ENCODE measurements around the gene KRTAP10-12.

The KRTAP10-12 gene

DNA sequence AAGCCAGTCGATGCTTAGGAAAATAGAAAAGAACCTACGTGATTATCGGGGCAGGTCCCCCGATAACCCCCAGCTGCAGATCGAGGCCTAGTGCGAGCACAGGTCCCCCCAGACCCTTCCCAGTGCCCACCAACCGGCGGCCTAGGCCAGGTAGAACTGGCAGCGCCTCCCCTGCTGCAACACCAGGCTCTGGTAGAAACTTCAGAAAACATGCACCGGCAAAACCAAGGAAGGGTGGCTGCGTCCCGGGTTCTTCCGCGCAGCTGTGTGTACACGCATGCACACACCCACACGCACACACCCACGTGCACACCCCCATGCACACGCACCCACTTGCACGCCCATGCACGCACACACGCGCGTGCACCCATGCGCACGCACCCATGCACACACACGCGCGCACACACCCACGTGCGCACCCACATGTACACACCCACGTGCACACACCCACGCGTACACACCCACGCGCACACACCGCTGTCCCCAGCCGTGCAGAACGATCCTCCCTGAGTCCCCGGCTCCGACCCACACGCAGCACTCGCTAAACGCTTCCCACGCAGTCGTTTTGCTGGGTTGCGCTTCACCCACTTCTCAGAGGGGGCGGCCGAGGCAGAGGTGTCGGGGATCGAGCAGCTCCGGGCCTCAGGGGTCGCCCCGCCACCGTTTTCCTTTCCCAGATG lies 9.2 kb downstream of the KRTAP10-12 start:
- intact Hi-C loops (cut with DNase I; ENCODE audit: low total_unique reads): no loop called here
- DNase-seq: peak in 1 of 2 donors; percentile 37
- Histone ChIP-seq H3K9me3 (no peaks in the 10 kb centered on the region), H3K4me3 (no peak overlapping the region), H3K36me3 (no peaks in the 10 kb centered on the region), H3K27me3 (peaks cover 0 to 92% of the 10 kb centered on the region in 2 donors), H3K27ac (no peak overlapping the region), H3K4me1 (peaks cover 0 to 27% (median 9%) of the 10 kb centered on the region in 4 donors)
- TF ChIP-seq, protein P1, sequence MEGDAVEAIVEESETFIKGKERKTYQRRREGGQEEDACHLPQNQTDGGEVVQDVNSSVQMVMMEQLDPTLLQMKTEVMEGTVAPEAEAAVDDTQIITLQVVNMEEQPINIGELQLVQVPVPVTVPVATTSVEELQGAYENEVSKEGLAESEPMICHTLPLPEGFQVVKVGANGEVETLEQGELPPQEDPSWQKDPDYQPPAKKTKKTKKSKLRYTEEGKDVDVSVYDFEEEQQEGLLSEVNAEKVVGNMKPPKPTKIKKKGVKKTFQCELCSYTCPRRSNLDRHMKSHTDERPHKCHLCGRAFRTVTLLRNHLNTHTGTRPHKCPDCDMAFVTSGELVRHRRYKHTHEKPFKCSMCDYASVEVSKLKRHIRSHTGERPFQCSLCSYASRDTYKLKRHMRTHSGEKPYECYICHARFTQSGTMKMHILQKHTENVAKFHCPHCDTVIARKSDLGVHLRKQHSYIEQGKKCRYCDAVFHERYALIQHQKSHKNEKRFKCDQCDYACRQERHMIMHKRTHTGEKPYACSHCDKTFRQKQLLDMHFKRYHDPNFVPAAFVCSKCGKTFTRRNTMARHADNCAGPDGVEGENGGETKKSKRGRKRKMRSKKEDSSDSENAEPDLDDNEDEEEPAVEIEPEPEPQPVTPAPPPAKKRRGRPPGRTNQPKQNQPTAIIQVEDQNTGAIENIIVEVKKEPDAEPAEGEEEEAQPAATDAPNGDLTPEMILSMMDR (IDR thresholded peaks at IDR 0.05): no peak

DNA sequence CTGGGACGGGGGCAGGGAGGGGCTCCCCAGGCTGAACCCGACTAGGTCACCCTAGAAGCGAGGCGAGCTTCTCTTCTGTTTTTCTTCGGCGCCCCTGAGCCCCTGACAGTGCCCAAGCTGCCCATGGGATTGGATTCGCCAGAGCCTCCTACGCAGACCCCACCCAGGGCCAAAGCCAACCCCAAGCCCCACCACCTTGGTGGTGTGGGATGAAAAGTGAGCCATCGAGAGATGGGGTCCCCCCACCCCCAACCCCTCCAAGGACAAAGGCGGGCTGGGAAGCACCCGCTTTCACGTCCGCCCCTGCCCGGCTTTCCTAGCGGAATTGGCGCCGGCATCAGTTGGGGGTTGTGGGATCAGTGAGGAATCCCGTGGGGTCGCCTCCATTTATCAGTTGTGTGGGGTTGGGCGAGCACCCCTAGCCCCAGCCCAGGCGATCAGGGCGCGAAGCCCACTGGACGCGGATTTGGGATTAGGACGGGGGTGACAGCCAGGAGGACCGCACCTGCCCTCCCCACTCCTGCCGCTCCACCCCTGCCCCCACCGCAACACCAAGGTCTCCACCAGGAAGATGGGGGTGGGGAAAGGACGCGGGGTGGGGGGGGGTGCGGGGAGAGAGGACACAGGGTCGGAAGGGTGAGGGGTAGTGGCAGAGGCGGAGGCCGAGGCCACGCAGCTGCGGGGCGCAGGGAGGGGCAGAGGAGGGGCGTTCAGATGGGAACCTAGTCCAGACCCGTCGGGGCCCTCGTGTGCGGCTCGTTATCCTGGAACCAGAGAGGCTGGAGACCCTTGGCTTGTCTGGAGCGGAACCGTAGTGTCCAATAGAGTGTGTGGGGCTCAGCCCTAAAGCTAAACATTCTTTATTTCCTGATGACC lies 10.0 kb downstream of the KRTAP10-12 start:
- intact Hi-C loops (cut with DNase I; ENCODE audit: low total_unique reads): no loop called here
- DNase-seq: peak in 1 of 2 donors; percentile 49

DNA sequence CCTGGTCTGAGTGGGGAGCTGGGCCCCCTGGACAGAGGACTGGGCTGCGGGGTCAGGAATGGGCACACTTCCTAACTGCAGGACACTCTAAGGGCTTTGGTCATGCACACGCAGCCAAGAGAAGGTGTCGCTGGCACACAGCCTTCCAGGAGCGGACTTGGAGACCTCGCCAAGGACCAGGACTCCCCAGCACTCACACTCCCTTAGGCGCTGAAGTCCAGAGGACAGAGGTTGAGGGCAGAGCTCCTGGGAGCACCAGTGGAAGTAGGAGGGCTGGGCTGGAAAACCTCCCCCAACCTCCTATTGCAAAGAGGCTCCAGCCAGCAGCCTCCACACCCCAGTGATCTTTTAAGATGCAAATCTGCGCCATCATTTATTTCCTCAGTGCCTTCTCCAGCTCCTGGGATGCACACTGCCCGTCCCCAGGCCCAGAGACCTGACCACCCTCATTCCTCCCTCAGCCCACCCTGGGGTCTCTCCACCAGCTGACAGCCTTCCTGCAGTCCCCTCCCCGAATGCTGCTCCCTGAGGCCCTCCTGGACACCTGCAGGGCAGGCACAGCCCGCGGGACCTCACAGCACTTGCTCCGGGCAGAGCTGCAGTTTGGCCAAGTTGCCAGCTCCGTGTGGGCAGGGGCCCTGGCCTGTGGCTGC lies 11.4 kb downstream of the KRTAP10-12 start:
- Histone ChIP-seq H3K36me3 (no peaks in the 10 kb centered on the region), H3K4me3 (no peak overlapping the region), H3K4me1 (peaks cover 0 to 36% (median 9%) of the 10 kb centered on the region in 4 donors), H3K9me3 (no peaks in the 10 kb centered on the region), H3K27ac (no peak overlapping the region), H3K27me3 (peaks cover 0 to 92% of the 10 kb centered on the region in 2 donors)
- intact Hi-C loops (cut with DNase I; ENCODE audit: low total_unique reads): no loop called here
- TF ChIP-seq, protein P1 (IDR thresholded peaks at IDR 0.05): no peak
- DNase-seq: peak in 1 of 2 donors; percentile 28

More for the DNA sequence above, 10.0 kb downstream of the KRTAP10-12 start:
- Histone ChIP-seq H3K36me3 (no peaks in the 10 kb centered on the region), H3K9me3 (no peaks in the 10 kb centered on the region), H3K4me3 (no peak overlapping the region), H3K4me1 (peaks cover 0 to 35% (median 9%) of the 10 kb centered on the region in 4 donors), H3K27me3 (peaks cover 0 to 92% of the 10 kb centered on the region in 2 donors), H3K27ac (no peak overlapping the region)
- TF ChIP-seq, protein P1 (IDR thresholded peaks at IDR 0.05): no peak

DNA sequence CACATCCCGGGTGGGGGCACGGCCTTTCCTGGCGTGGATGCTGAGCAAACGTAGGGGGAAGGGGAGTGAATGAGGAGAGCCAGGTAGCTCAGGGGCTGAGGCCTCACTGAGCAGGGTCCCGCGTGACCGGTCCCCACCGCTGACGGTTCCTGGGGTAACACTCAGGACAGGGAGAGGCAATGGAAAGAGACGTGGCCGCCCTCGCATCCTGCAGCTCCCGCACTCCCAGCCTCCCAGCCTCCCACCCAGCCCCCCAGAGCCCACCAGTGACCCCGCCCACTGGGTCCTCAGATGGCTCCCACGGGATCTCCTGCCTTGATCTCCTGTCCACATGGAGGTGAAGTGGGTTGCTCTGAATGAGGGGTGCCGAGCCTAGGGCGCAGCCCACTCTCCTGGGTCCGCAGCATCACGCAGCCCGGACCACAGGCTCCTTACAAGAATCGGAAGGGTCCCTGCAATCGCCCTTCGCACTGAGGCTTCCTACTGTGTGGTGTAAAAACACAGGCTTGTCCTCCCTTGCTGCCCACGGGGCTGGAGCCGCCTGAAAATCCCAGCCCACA lies 12.0 kb downstream of the KRTAP10-12 start:
- Histone ChIP-seq H3K4me3 (no peak overlapping the region), H3K27ac (no peak overlapping the region), H3K4me1 (peaks cover 0 to 36% (median 9%) of the 10 kb centered on the region in 4 donors), H3K9me3 (no peaks in the 10 kb centered on the region), H3K36me3 (no peaks in the 10 kb centered on the region), H3K27me3 (peaks cover 0 to 92% of the 10 kb centered on the region in 2 donors)
- TF ChIP-seq, protein P1 (IDR thresholded peaks at IDR 0.05): no peak
- DNase-seq: peak in 1 of 2 donors; percentile 60
- intact Hi-C loops (cut with DNase I; ENCODE audit: low total_unique reads): no loop called here
